Measurements from ENCODE around the gene CLDN8.

CLDN8 gene

DNA sequence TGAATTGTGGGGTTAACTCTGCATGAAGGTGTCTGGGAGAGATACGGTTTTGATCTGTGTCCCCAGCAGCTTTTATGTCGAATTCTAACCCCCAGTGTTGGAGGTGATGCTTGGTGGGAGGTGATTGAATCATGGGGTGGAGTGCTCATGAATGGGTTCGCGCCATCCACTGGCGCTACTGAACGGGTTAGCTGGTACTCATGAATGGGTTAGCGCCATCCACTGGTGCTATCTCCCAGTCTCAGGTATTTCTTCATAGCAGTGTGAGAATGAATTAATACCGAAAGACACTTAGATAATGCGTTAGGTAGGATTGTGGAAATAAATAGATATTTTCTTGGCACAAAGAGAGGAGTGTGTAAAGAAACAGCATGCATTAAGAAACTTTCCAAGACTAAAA lies 32.9 kb upstream of the CLDN8 start:
- H3K4me3 ChIP-seq (ENCODE audit: low read depth, low read length), result no peak overlapping the region
- TF ChIP-seq, protein P1, sequence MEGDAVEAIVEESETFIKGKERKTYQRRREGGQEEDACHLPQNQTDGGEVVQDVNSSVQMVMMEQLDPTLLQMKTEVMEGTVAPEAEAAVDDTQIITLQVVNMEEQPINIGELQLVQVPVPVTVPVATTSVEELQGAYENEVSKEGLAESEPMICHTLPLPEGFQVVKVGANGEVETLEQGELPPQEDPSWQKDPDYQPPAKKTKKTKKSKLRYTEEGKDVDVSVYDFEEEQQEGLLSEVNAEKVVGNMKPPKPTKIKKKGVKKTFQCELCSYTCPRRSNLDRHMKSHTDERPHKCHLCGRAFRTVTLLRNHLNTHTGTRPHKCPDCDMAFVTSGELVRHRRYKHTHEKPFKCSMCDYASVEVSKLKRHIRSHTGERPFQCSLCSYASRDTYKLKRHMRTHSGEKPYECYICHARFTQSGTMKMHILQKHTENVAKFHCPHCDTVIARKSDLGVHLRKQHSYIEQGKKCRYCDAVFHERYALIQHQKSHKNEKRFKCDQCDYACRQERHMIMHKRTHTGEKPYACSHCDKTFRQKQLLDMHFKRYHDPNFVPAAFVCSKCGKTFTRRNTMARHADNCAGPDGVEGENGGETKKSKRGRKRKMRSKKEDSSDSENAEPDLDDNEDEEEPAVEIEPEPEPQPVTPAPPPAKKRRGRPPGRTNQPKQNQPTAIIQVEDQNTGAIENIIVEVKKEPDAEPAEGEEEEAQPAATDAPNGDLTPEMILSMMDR (IDR thresholded peaks at IDR 0.05; ENCODE audit: low read depth, low read length, missing control alignments), result no peak
- in situ Hi-C loops (cut with HindIII; ENCODE audit: low sequenced_read_pairs), result no loop called here
- no peak for DNase-seq (ENCODE audit: low read depth)

DNA sequence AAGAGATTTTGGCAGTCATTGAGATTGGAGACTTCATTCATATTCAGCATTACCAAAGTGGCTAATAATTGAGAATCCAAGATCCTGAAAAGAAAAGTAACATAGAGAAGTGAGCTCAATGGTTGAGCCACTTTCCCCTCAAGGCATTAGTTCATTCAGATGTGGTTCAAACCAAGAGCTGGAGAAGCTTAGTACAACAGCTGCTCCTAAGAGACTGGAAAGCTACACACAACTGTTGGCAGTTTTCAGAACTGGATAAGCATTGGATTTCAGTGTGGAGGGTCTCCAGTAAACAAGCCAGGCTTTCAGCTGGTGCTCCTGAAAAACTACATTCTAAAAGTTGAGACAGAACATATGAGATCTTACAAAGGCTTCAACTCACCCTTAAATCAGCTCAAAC lies 29.2 kb upstream of the CLDN8 start:
- H3K4me3 ChIP-seq (ENCODE audit: low read depth, low read length), result no peak overlapping the region
- no peak for DNase-seq (ENCODE audit: low read depth)
- in situ Hi-C loops (cut with HindIII; ENCODE audit: low sequenced_read_pairs), result no loop called here
- TF ChIP-seq, protein P1 (IDR thresholded peaks at IDR 0.05; ENCODE audit: low read depth, low read length, missing control alignments), result no peak

DNA sequence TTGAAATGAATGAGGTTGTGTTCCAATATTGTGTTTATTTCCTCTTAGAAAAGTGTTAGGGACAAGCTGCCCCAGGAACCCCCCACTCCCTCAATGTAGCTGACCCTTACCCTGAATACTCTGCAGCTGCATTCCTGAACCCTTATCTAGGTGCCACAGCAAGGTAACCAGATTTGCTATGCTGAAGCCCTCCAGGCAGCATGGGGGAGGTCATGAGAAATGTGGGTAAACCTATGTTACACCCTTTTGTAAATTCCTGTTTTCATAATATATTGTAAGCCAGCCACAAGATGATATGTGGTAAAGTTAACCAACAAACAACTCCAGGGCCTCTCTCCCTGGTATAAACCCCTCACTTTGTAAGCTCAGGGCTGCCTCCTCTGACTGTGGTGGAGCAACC lies 27.8 kb upstream of the CLDN8 start:
- in situ Hi-C loops (cut with HindIII; ENCODE audit: low sequenced_read_pairs), result no loop called here
- H3K4me3 ChIP-seq (ENCODE audit: low read depth, low read length), result no peak overlapping the region
- no peak for DNase-seq (ENCODE audit: low read depth)
- TF ChIP-seq, protein P1 (IDR thresholded peaks at IDR 0.05; ENCODE audit: low read depth, low read length, missing control alignments), result no peak

DNA sequence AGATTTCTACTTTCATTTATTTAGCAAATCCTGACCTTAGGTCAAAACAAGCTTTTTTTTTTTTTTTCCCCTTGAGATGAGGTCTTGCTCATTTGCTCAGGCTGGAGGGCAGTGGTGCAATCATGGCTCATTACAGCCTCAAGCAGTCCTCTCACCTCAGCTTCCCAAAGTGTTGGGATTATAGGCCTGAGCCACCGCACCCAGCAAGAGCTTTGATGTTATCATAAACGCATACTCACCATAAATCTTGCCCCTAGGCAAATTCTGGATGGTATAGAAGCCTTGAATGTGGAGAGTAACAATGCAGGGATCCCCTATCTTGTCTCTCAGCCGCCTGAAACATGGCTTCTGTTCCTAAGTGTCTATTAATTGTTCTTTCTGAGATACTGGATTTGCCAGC lies 24.8 kb upstream of the CLDN8 start:
- no peak overlapping the region for H3K4me3 ChIP-seq (ENCODE audit: low read depth, low read length)
- in situ Hi-C loops (cut with HindIII; ENCODE audit: low sequenced_read_pairs), result no loop called here
- TF ChIP-seq, protein P1 (IDR thresholded peaks at IDR 0.05; ENCODE audit: low read depth, low read length, missing control alignments), result no peak
- DNase-seq (ENCODE audit: low read depth), result no peak

DNA sequence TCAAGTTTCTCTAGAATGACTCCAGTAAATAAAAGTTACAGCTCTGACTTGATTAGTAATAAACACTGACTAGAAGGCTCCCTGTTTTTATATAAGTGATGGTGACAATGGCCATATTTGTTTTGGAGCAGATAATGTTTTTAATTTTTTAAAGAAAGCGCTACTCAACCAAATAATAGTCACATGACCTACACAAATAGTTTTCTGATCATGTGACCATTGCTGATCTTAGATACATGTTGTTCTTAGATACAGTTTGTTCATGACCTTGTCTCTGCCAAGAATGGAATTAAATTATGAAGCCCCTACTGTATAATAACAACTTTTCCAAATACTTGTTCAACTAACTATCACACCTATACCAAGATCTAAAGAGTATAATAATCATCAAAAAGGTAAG lies 22.3 kb upstream of the CLDN8 start:
- TF ChIP-seq, protein P1 (IDR thresholded peaks at IDR 0.05; ENCODE audit: low read depth, low read length, missing control alignments), result no peak
- in situ Hi-C loops (cut with HindIII; ENCODE audit: low sequenced_read_pairs), result no loop called here

DNA sequence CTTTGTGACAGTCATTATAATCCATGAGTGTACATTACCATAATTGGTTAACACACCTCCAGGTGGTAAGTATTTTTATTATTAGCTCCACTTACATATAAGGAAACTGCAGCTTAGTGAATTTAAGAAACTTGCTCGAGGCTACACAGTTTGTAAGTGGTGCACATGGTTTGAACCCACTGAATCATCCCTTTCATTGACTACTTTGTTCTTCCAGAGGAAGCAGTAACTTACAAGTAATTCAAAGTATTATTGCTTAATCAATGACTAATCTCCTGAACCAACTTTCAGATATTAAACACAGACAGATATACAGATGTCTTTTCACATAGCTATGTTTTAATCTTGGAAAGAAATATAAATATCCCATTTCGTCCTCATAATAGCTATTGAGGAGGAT lies 18.7 kb upstream of the CLDN8 start:
- in situ Hi-C loops (cut with HindIII; ENCODE audit: low sequenced_read_pairs), result no loop called here
- TF ChIP-seq, protein P1 (IDR thresholded peaks at IDR 0.05; ENCODE audit: low read depth, low read length, missing control alignments), result no peak
- no peak for DNase-seq (ENCODE audit: low read depth)
- H3K4me3 ChIP-seq (ENCODE audit: low read depth, low read length), result no peak overlapping the region

More for the DNA sequence above, 22.3 kb upstream of the CLDN8 start:
- H3K4me3 ChIP-seq (ENCODE audit: low read depth, low read length), result no peak overlapping the region
- DNase-seq (ENCODE audit: low read depth), result no peak

DNA sequence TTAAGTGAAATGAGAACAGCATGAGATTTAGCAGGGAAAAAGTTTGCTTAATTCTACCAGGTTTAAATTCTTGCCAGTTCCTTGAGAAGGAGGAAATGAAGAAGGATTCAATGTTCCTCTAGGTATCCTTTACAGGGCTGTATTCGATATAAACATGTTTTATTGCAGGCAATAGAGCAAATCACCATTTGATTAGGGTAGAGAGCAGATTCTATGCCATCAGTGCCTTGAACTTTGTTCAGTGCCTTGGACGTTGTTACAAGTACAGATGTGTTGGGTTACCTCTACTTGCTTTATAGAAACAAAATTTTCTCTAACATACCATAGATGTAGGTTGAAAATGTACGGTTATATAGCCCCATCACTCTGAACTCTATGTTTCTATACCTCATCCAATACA lies 18.2 kb upstream of the CLDN8 start:
- no peak overlapping the region for H3K4me3 ChIP-seq (ENCODE audit: low read depth, low read length)
- DNase-seq (ENCODE audit: low read depth), result no peak
- TF ChIP-seq, protein P1 (IDR thresholded peaks at IDR 0.05; ENCODE audit: low read depth, low read length, missing control alignments), result no peak
- in situ Hi-C loops (cut with HindIII; ENCODE audit: low sequenced_read_pairs), result no loop called here
